Left ventricle myocardium superior (tissue), 1 donor: ENCODE results near the gene ZNF652. TPM values are rescaled to one million over a fixed set of nuclear protein-coding genes. Genes with fewer than 3 reads are reported as not detected.
A peak's percentile ranks its signal among the peaks of the same experiment; 100 is the strongest.
"Not testable (repeated sequence)": the region's sequence is repeated elsewhere in the genome, so short reads cannot be mapped to it uniquely, and the experiment has no call there.

ENCODE experiments used
- ATAC-seq: fragments of 200-7000 bp; cut with Tn5 transposase; one replicate; pipeline ENCODE4 v1.9.1; 2020; ENCODE audit warnings: mild to moderate bottlenecking, moderate library complexity
- DNase-seq: peaks from one replicate; pipeline ENCODE4 v3.0.0-alpha.2; 2020
- intact Hi-C: fragments of 100-400 bp; cut with micrococcal nuclease; formaldehyde crosslinking; loops from one replicate; pipeline ENCODE4 v1.11.0; 2022
- total RNA-seq: library from RNA; stranded (reverse); fragmentation: NEBNext Ultra II Directional; extraction: Animal tissue kit (Norgen Biotek cat#: 25700); gene quantifications from one replicate; pipeline ENCODE4 v1.2.1, GENCODE V29; 2021
- donor health status: DM: no; HTN: yes; CAD: no; lungs with severe emphysema.

The ZNF652 gene
- total RNA-seq, 1 donor from 2014 or later = 19.2 TPM

- DNase-seq, ATAC-seq, intact Hi-C loops: not testable (repeated sequence)
These were observed 75.6 kb downstream of the ZNF652 start for GRCh38 chr17:49286261-49286973.

- no peak for ATAC-seq
- no peak for DNase-seq
- intact Hi-C loops = no loop called here
These were observed 76.3 kb downstream of the ZNF652 start for GRCh38 chr17:49285716-49286115.

- no peak for DNase-seq
- no peak for ATAC-seq
- intact Hi-C loops = no loop called here
These were observed 81.1 kb downstream of the ZNF652 start for GRCh38 chr17:49280918-49281317.

GRCh38 chr17:49280061-49280460 is 82.0 kb downstream of the ZNF652 start:
- intact Hi-C loops = no loop called here
- no peak for ATAC-seq
- no peak for DNase-seq

- DNase-seq, intact Hi-C loops, ATAC-seq: not testable (repeated sequence)
These were observed 82.6 kb downstream of the ZNF652 start for GRCh38 chr17:49279263-49280015.

- no peak for ATAC-seq
- DNase-seq = no peak
- intact Hi-C loops = no loop called here
These were observed 84.0 kb downstream of the ZNF652 start for GRCh38 chr17:49278076-49278475.

GRCh38 chr17:49277638-49278037 is 84.4 kb downstream of the ZNF652 start:
- ATAC-seq (no peak), DNase-seq (no peak)
- intact Hi-C loops = no loop called here

- DNase-seq, intact Hi-C loops, ATAC-seq: not testable (repeated sequence)
These were observed 86.1 kb downstream of the ZNF652 start for GRCh38 chr17:49275981-49276380.

GRCh38 chr17:49269356-49269755 is 92.7 kb downstream of the ZNF652 start:
- intact Hi-C loops = no loop called here
- DNase-seq (no peak), ATAC-seq (no peak)

GRCh38 chr17:49267912-49268311 is 94.1 kb downstream of the ZNF652 start:
- DNase-seq = no peak
- no peak for ATAC-seq
- intact Hi-C loops = no loop called here

GRCh38 chr17:49266233-49266632 is 95.8 kb downstream of the ZNF652 start:
- intact Hi-C loops = no loop called here
- no peak for DNase-seq
- ATAC-seq = no peak

GRCh38 chr17:49261540-49261939 is 100.5 kb downstream of the ZNF652 start:
- intact Hi-C loops, DNase-seq, ATAC-seq: not testable (repeated sequence)

GRCh38 chr17:49260817-49261291 is 101.2 kb downstream of the ZNF652 start:
- intact Hi-C loops = no loop called here
- DNase-seq (no peak), ATAC-seq (no peak)

- intact Hi-C loops = no loop called here
- DNase-seq (peak; percentile 75), ATAC-seq (peak; percentile 85)
These were observed 101.8 kb downstream of the ZNF652 start for GRCh38 chr17:49260011-49260816.

GRCh38 chr17:49259663-49260010 is 102.4 kb downstream of the ZNF652 start:
- intact Hi-C loops = no loop called here
- DNase-seq (peak; percentile 31), ATAC-seq (peak; percentile 51)

- DNase-seq = no peak
- ATAC-seq = no peak
- intact Hi-C loops = no loop called here
These were observed 103.7 kb downstream of the ZNF652 start for GRCh38 chr17:49258394-49258793.

- no peak for ATAC-seq
- DNase-seq = no peak
- intact Hi-C loops = no loop called here
These were observed 106.9 kb downstream of the ZNF652 start for GRCh38 chr17:49255125-49255524.

- DNase-seq = no peak
- ATAC-seq = no peak
- intact Hi-C loops = no loop called here
These were observed 108.0 kb downstream of the ZNF652 start for GRCh38 chr17:49254066-49254465.

GRCh38 chr17:49252148-49252695 is 109.8 kb downstream of the ZNF652 start:
- ATAC-seq (no peak), DNase-seq (no peak)
- intact Hi-C loops = no loop called here
